Erythroblast (primary cell): Measurements from ENCODE around the gene EGLN1.

ENCODE experiments used
- GATA1 ChIP-seq: IDR thresholded peaks from 2 replicates; pipeline ENCODE4 v1.6.1; 2011; ENCODE audit warnings: low read depth, mild to moderate bottlenecking, control low read depth, low read length, moderate library complexity
- POLR2A ChIP-seq: IDR thresholded peaks from 2 replicates; pipeline ENCODE4 v1.6.1; 2011; ENCODE audit warnings: mild to moderate bottlenecking, low read length

DNA sequence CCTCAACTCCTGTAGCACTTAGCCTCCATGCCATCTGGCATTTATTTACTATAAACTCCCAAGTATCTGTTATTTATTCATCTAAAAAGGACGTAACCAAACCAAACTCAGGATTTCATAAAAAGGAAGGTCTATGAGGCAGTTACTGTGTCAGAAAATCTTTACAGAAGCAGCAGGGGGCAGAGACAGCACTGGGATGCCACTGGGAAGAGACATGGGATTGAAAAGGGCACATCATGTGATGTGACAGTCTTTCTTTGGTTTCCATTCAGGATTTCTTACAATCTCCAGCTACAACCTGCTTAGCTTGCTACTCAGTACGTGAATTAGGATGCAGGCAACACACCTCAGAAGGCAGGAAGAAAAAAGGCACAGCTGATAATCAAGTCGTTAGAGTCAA is 52.8 kb downstream of the EGLN1 start:
- no peak for TF ChIP-seq POLR2A
- TF ChIP-seq GATA1, result no peak
